GM11168 (cell line): Measurements from ENCODE around the gene TENM3.

Experiments used
- in situ Hi-C: fragments of 300-500 bp; cut with MboI; formaldehyde crosslinking; loops from one replicate; pipeline ENCODE4 v1.12.0; 2022; ENCODE audit warnings: low sequenced_read_pairs; ENCODE audit not compliant: unreplicated experiment

Gene TENM3

GRCh38 chr4:182278729-182279128, 35.5 kb downstream of the TENM3 start:
- in situ Hi-C loops, result no loop called here

GRCh38 chr4:182280436-182281111, 37.4 kb downstream of the TENM3 start:
- in situ Hi-C loops, result no loop called here

DNA sequence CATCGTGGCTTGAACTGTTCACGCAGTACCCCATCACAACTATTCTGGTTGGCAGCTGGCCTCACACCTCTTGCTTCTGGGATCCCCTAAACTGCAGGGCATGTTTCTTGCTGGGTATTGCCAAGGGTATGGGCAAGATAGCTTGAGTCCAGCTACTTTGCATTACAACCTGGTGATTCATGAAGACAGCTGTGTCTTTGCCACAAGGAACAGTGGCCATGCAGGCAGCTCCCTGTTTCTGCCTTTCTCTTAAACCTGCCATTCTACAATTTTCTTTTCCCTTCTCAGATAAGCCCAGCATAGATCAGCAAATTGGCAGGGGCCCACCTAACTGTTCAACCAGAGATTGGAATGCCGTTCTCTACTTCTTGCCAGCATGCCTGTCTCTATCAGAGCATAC, 42.8 kb downstream of the TENM3 start:
- in situ Hi-C loops, result no loop called here

DNA sequence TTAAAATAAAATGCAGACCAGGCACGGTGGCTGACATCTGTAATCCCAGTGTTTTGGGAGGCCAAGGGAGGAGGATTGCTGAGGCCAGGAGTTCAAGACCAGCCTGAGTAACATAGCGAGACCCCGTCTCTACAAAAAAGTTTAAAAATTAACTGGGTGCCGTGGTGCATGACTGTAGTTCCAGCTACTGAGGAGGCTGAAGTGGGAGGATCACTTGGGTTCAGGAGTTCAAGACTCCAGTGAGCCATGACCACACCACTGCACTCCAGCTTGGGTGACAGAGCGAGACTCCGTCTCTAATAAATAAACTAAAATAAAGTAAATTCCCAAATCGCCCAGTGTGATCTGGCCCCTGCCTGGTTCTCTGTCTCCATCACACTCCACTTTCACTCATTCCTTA, 43.7 kb downstream of the TENM3 start:
- in situ Hi-C loops, result no loop called here

DNA sequence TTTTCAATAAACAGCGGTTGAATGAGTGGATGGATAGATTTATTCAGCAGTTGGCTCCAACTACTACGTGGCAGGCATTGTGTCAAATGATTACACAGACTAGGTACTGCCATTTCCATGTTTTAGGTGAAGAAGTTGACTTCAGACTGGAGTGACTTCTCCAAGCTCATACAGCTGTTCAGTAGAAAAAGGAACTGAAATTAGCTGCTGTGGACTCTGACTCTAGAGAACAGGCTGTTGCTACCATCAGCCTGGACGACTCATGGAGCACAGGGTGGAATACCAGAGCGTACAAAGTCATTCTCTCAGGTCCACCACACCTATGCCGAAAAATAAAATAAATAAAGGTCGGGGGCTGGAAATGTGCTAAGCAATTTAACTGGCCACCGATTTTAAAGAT, 45.3 kb downstream of the TENM3 start:
- in situ Hi-C loops, result no loop called here

- in situ Hi-C loops, result no loop called here
Observed at GRCh38 chr4:182289809-182290208, 46.6 kb downstream of the TENM3 start.

- in situ Hi-C loops, result no loop called here
Observed at GRCh38 chr4:182291175-182291574, 48.0 kb downstream of the TENM3 start.

- in situ Hi-C loops, result no loop called here
Observed at GRCh38 chr4:182291597-182292270, 48.5 kb downstream of the TENM3 start.

GRCh38 chr4:182292612-182293011, 49.4 kb downstream of the TENM3 start:
- in situ Hi-C loops, result no loop called here

GRCh38 chr4:182293691-182294255, 50.6 kb downstream of the TENM3 start:
- in situ Hi-C loops, result no loop called here

DNA sequence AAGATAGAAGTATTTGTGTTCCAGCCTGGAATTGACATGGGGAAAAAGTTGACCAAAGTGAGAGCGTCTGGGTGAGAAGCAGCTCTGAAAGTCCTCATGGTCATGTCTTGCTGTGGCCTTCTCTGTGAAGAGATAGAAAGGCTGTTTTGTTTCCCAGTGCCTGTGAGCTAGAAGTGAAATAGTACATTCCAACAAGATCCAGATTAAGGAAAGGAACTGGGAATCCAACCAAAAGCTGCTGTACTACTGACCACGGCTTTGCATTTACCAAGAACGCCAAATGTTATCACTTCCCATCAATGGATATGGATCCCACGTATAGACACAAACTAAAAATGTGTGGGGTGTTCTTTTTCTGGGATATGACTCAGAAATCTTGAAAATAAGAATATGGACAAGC, 51.2 kb downstream of the TENM3 start:
- in situ Hi-C loops, result no loop called here

DNA sequence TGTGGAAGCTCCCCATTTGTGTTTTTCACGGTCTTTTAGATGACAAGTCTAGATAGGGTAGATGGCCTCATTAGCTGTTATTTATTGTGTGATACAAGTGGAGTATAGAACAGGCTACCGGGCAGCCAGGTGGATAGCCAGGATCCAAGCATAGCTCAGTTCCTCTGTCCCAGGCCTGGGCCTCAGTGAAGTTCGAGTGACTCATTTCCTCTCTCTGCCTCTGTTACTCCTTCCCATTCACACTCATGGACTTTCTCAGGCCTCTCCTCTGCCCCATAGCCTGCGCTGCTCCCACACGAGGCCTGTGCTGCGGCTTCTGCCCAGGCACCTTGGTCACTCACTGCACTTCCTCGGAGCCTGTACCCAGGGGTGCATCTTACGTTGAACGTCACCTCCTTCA, 54.5 kb downstream of the TENM3 start:
- in situ Hi-C loops, result no loop called here

- in situ Hi-C loops, result no loop called here
Observed at GRCh38 chr4:182301736-182302135, 58.5 kb downstream of the TENM3 start.

GRCh38 chr4:182303847-182304246, 60.6 kb downstream of the TENM3 start:
- in situ Hi-C loops, result no loop called here

DNA sequence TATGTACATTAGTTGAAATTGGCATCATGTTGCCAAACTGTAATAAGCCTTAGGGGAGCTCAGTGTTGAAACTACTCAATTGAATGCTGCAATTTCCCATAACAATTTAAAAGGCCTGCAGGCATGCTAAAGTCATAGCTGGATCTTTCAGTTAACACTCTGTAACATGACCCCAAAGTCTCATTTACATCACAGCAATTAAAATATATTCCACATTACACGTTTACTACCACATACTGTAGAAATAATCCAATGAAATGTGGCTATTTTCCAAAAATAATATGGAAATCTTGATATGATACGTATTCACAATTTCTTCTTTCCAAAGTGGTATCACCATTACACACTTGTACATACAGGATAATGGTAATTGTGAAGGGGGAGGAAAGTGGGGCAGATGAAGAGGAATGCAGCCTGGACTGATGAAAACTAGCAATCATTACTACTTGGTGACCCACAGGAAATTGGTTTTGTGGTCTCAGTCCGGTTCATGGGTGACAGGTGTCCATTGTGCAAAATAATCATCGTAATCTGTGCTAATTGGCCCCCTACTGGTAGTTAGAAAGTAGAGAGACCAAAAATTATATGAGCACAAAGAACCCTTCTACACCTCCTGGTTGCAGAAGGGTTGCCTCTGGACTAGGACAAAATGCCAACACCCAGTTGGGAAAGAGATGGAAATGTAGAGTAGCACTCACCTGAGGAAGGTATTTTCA, 63.7 kb downstream of the TENM3 start:
- in situ Hi-C loops, result no loop called here

GRCh38 chr4:182307746-182308145, 64.5 kb downstream of the TENM3 start:
- in situ Hi-C loops, result no loop called here

GRCh38 chr4:182309877-182310276, 66.7 kb downstream of the TENM3 start:
- in situ Hi-C loops, result no loop called here

DNA sequence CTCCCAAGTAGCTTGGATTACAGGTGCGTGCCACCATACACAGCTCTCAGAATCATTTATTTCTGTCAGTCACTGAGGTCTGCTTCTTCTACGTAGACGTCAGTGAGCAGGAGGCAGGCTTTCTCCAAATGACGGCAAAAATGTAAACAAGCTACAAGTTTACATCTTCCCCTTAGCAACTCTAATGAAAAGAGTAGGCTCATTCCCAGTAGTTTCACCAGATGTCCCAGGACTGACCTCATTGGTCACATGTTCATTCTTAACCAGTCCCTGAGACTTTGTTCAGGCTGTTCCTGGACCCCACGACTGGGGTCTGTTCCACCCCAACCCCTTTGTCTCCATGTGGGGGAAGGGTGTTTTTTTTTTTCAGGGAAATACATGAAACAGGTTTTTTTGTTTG, 67.1 kb downstream of the TENM3 start:
- in situ Hi-C loops, result no loop called here

DNA sequence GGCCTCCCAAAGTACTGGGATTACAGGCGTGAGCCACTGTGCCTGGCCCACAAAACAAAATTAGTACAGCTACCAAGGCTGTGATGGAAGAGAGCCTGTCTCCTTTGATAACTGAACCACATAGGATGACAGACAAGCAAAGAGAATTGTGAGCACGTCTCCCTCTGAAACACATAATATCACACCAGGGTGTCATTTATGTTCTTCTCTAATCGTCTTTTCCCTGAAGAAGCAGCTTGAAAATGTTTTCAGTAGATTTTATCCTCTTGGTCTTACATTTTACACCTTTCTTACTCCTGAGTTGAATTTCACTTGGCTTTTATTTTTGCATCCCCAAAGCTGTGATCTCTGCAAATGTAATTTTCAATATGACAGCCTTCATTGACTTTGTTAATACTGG, 67.8 kb downstream of the TENM3 start:
- in situ Hi-C loops, result no loop called here

DNA sequence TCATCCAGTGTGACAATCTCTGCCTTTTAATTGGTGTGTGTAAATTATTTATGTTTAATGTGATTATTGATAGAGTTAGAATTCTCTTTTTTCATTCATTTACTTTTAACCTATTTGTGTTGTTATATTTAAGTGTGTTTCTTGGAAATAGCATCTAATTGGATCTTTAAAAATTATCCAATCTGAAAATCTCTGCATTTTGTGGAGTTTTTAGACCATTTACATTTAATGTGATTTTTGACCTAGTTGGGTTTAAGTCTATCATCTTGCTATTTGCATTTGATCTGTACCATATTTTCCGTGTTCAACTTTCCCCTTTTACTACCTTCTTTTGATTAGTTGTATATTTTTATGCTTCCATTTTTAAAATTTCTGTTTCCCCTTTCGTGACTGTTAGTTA, 71.3 kb downstream of the TENM3 start:
- in situ Hi-C loops, result no loop called here

DNA sequence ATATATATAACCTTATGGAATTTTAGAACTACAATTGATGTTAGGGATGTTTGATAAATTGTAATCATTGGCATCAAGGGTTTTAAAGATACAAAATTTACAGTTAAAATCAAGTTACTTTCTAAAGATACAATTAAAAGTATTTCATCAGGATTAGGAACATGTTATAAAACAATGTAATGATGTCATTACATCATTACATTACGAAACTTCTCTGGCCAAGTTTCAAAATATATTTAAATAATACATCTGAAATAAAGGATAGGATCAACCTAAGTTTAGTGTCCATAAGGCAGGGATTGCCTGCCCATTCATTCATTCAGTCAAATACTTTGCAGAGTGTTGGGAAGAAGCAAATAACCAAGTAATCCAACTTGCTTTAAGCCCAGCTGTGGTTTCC, 75.1 kb downstream of the TENM3 start:
- in situ Hi-C loops, result no loop called here
